Naive B cell (primary cell): ENCODE measurements around the gene NT5C1A. TPM values are rescaled to one million over a fixed set of nuclear protein-coding genes. Genes with fewer than 3 reads are reported as not detected.

ENCODE experiments used
- ATAC-seq, 2 donors: fragments of 150-1000 bp; cut with Tn5 transposase; 2 replicates each; pipeline ENCODE4 v1.10.0; 2021; ENCODE audit warnings: low read depth in 2 of 2, mild to moderate bottlenecking in 2 of 2, moderate library complexity in 2 of 2
- DNase-seq: peaks from one replicate; pipeline ENCODE4 v3.0.0; 2022
- H3K27ac Mint-ChIP-seq, 6 donors: one replicate each; pipeline ENCODE4 v1.8.0; 2020 to 2022; ENCODE audit warnings: mild to moderate bottlenecking in 6 of 6, mixed read lengths in 6 of 6, moderate library complexity in 5 of 6, inconsistent platforms in 2 of 6
- H3K27me3 Mint-ChIP-seq, 3 donors: one replicate each; pipeline ENCODE4 v1.8.0; 2021 to 2022; ENCODE audit warnings: mixed read lengths in 3 of 3, mild to moderate bottlenecking in 1 of 3
- H3K36me3 Mint-ChIP-seq, 2 donors: one replicate each; pipeline ENCODE4 v1.8.0; 2020 to 2022; ENCODE audit warnings: mixed read lengths in 2 of 2, inconsistent platforms in 1 of 2, mild to moderate bottlenecking in 1 of 2
- H3K4me1 Mint-ChIP-seq, 3 donors: one replicate each; pipeline ENCODE4 v1.8.0; 2020 to 2022; ENCODE audit warnings: mixed read lengths in 3 of 3, inconsistent platforms in 1 of 3, mild to moderate bottlenecking in 1 of 3, moderate library complexity in 1 of 3
- H3K4me3 Mint-ChIP-seq, 8 donors: one replicate each; pipeline ENCODE4 v1.8.0; 2020 to 2022; ENCODE audit warnings: mild to moderate bottlenecking in 8 of 8, mixed read lengths in 8 of 8, moderate library complexity in 8 of 8, inconsistent platforms in 2 of 8
- H3K9me3 Mint-ChIP-seq, 7 donors: one replicate each; pipeline ENCODE4 v1.8.0; 2020 to 2022; ENCODE audit warnings: mixed read lengths in 7 of 7, mild to moderate bottlenecking in 5 of 7, inconsistent platforms in 2 of 7, moderate library complexity in 1 of 7
- polyA plus RNA-seq, 6 donors: library from polyadenylated mRNA; unstranded; fragments of 300-500 nt; fragmentation: Illumina TruSeq; gene quantifications; one replicate each; pipeline ENCODE4 v1.2.3, GENCODE V29; 2021; ENCODE audit warnings: low read depth in 6 of 6

Gene NT5C1A
- polyA plus RNA-seq, 6 donors from 2014 or later: not detected

DNA sequence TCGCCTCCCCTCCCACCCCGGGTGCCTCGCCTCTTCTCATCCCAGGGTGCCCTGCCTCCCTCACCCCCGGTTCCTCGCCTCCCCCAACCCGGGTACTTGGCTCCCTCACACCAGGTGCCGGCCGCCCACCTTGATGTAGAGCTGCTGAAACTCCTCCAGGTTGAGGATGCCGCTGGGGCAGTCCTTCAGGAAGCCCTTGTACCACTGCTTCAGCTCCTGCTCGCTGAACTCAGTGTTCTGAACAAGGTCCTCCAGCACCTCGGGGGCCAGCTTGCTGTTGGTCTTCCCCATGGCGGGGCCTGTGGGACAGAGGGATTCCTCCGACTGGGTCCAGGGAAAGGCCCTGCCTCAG is 12.4 kb upstream of the NT5C1A start:
- H3K27ac Mint-ChIP-seq: no peak overlapping the region
- H3K27me3 Mint-ChIP-seq: peaks cover 65 to 83% (median 82%) of the 10 kb centered on the region in 3 donors
- no peak for ATAC-seq
- peaks cover 0 to 7% (median 4%) of the 10 kb centered on the region in 3 donors for H3K4me1 Mint-ChIP-seq
- peaks cover 0 to 11% (median 4%) of the 10 kb centered on the region in 7 donors for H3K9me3 Mint-ChIP-seq
- H3K36me3 Mint-ChIP-seq: peaks cover 0 to 17% of the 10 kb centered on the region in 2 donors
- peak overlapping the region in 4 of 8 donors; percentile 14 to 86 (median 46) for H3K4me3 Mint-ChIP-seq
- no peak for DNase-seq

- no peak for DNase-seq
- peak in 1 of 2 donors; percentile 12 for ATAC-seq
- peaks cover 64 to 83% (median 76%) of the 10 kb centered on the region in 3 donors for H3K27me3 Mint-ChIP-seq
- H3K27ac Mint-ChIP-seq: no peak overlapping the region
- peaks cover 0 to 7% (median 4%) of the 10 kb centered on the region in 3 donors for H3K4me1 Mint-ChIP-seq
- H3K9me3 Mint-ChIP-seq: peaks cover 0 to 12% (median 4%) of the 10 kb centered on the region in 7 donors
- peaks cover 0 to 17% of the 10 kb centered on the region in 2 donors for H3K36me3 Mint-ChIP-seq
- peak overlapping the region in 4 of 8 donors; percentile 14 to 59 (median 38) for H3K4me3 Mint-ChIP-seq
Observed at GRCh38 chr1:39683591-39684312, 11.8 kb upstream of the NT5C1A start.

- Mint-ChIP-seq H3K27me3 (peaks cover 48 to 70% (median 59%) of the 10 kb centered on the region in 3 donors), H3K9me3 (peaks cover 0 to 12% (median 4%) of the 10 kb centered on the region in 7 donors), H3K27ac (no peak overlapping the region), H3K4me3 (peak overlapping the region in 1 of 8 donors; percentile 65), H3K36me3 (peaks cover 0 to 17% of the 10 kb centered on the region in 2 donors), H3K4me1 (peaks cover 0 to 7% (median 4%) of the 10 kb centered on the region in 3 donors)
- DNase-seq: no peak
- ATAC-seq: no peak
Observed at GRCh38 chr1:39681999-39682398, 10.1 kb upstream of the NT5C1A start.

GRCh38 chr1:39681294-39681693 is 9.4 kb upstream of the NT5C1A start:
- Mint-ChIP-seq H3K27ac (no peak overlapping the region), H3K9me3 (peaks cover 0 to 11% (median 3%) of the 10 kb centered on the region in 7 donors), H3K27me3 (peaks cover 51 to 63% (median 52%) of the 10 kb centered on the region in 3 donors), H3K36me3 (peaks cover 0 to 13% of the 10 kb centered on the region in 2 donors), H3K4me1 (peaks cover 0 to 7% (median 4%) of the 10 kb centered on the region in 3 donors), H3K4me3 (no peak overlapping the region)
- no peak for DNase-seq
- no peak for ATAC-seq

- Mint-ChIP-seq H3K4me1 (peaks cover 0 to 7% (median 4%) of the 10 kb centered on the region in 3 donors), H3K36me3 (peaks cover 0 to 10% of the 10 kb centered on the region in 2 donors), H3K27me3 (peaks cover 48 to 59% (median 49%) of the 10 kb centered on the region in 3 donors), H3K4me3 (no peak overlapping the region), H3K27ac (no peak overlapping the region), H3K9me3 (peaks cover 0 to 9% (median 3%) of the 10 kb centered on the region in 7 donors)
- DNase-seq (no peak), ATAC-seq (no peak)
Observed at GRCh38 chr1:39680751-39681150, 8.8 kb upstream of the NT5C1A start.

DNA sequence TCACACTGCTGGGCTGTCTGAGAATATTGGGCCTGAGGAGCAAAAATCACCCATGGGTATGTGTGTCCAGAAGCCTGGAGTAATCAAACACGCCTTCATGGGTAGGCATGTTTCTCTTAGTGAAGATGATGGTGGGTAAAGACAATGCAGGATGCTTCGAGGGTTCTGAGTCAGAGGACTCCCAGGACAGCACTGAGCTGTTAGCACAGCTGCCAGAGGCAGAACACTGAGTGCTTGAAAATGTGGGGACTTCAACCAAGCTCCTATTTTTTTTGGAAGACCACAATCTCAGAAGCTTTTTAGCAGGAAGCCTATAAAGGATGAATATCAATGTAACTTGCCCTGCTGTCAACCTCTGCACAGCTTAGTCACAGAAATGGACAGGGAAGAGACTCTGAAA is 7.9 kb upstream of the NT5C1A start:
- peaks cover 0 to 5% of the 10 kb centered on the region in 2 donors for H3K36me3 Mint-ChIP-seq
- ATAC-seq (no peak), DNase-seq (no peak)
- H3K4me1 Mint-ChIP-seq: peaks cover 0 to 4% (median 3%) of the 10 kb centered on the region in 3 donors
- no peak overlapping the region for H3K4me3 Mint-ChIP-seq
- no peak overlapping the region for H3K27ac Mint-ChIP-seq
- peaks cover 0 to 9% (median 2%) of the 10 kb centered on the region in 7 donors for H3K9me3 Mint-ChIP-seq
- H3K27me3 Mint-ChIP-seq: peaks cover 43 to 55% (median 45%) of the 10 kb centered on the region in 3 donors

DNA sequence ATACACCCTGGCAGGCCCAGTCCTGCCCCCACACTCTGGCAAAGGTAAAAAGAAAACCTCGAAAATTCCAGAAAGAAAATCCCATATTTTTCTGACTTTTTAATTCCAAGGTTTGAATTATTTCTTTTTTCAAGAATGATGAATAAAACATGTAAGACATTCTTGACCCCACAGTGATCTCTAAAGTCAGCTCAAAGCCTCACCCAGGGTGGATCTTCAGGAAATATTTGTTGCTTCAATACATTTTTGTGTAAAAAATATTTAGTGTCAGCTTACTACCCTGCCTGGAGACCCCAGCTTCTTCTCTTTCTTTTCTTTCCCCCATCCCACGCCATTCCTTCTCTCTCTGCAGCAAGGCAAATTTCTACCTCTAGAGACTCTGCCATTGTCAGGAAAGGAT is 7.0 kb upstream of the NT5C1A start:
- Mint-ChIP-seq H3K36me3 (no peaks in the 10 kb centered on the region), H3K9me3 (peaks cover 0 to 9% (median 1%) of the 10 kb centered on the region in 7 donors), H3K27ac (no peak overlapping the region), H3K4me1 (no peaks in the 10 kb centered on the region), H3K27me3 (peaks cover 45 to 56% (median 46%) of the 10 kb centered on the region in 3 donors), H3K4me3 (no peak overlapping the region)
- no peak for DNase-seq
- no peak for ATAC-seq

DNA sequence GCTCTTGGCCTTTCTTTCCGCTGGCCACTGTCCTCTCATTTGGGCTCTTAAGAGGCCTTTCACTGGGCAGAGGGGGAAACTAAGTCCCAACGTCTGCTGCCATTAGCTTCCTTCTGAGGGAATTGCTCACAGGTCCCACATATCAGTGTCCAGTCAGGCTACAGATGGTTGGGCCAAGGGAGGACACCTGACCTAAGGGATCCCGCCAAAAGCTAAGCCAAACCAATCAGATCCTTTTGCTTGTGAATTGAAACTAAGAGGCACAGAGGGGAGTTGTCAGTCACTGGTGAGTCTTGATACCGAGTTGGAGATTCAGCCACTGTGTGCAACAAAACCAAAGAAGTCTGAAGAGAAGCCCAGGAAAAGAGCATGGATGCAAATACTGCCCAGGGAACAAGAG is 5.7 kb upstream of the NT5C1A start:
- peaks cover 0 to 5% (median 1%) of the 10 kb centered on the region in 7 donors for H3K9me3 Mint-ChIP-seq
- ATAC-seq (no peak), DNase-seq (no peak)
- no peak overlapping the region for H3K27ac Mint-ChIP-seq
- H3K4me3 Mint-ChIP-seq: no peak overlapping the region
- peaks cover 0 to 2% (median 0%) of the 10 kb centered on the region in 3 donors for H3K4me1 Mint-ChIP-seq
- H3K27me3 Mint-ChIP-seq: peaks cover 47 to 58% (median 54%) of the 10 kb centered on the region in 3 donors
- no peaks in the 10 kb centered on the region for H3K36me3 Mint-ChIP-seq

DNA sequence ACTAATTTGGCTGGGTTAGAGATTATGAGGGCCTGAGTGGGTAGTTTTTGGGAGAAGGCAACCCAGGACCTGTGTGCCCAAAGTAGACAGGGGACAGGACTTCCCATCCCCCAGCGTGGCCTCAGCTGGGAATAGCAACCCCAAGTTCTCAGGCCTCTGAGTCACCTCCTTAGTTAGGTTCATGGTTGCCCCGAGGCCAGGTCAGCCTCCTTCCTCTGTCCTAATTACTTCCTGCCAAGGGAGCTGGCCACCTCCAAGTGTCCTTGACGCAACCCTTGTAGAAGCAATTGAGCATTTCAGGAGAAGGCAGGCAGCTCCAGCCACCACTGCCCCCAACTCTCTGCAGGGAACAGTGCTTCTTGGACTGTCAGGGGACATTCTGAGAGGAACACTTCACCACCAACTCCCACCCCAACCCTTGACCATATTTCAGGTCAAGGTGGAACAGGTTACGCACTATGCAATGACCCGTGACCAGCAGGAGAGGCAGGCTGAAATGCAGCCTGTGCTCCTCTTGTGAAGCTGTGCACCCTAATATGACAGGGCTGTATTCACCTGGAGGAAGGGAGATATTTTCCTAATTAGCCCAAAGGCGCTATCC is 5.1 kb upstream of the NT5C1A start:
- H3K27me3 Mint-ChIP-seq: peaks cover 43 to 58% (median 51%) of the 10 kb centered on the region in 3 donors
- no peak for ATAC-seq
- H3K27ac Mint-ChIP-seq: no peak overlapping the region

DNA sequence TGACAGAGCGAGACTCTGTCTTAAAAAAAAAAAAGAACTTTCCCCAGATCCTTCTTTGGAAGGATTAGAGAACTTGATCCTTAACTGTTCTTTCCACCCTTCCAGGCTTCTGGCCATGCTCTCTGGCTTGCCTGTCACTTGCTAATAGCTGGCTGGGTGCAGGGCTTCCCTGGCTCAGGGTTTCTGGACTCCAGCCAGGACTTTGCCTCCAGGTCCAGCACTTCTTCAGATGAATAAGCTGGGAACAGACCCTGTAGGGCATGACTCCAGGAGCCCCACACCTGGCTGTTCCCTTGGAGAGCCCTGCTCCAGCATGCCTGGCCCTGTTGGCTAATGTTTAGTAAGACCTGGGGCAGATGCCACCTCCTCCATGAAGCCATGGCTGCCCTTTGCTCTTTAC is 3.3 kb upstream of the NT5C1A start:
- no peaks in the 10 kb centered on the region for H3K36me3 Mint-ChIP-seq
- no peak for ATAC-seq

More for the DNA sequence above, 5.1 kb upstream of the NT5C1A start:
- H3K36me3 Mint-ChIP-seq: no peaks in the 10 kb centered on the region
- DNase-seq: no peak
- H3K4me3 Mint-ChIP-seq: no peak overlapping the region
- peaks cover 0 to 5% (median 1%) of the 10 kb centered on the region in 7 donors for H3K9me3 Mint-ChIP-seq
- H3K4me1 Mint-ChIP-seq: peaks cover 0 to 5% (median 3%) of the 10 kb centered on the region in 3 donors

DNA sequence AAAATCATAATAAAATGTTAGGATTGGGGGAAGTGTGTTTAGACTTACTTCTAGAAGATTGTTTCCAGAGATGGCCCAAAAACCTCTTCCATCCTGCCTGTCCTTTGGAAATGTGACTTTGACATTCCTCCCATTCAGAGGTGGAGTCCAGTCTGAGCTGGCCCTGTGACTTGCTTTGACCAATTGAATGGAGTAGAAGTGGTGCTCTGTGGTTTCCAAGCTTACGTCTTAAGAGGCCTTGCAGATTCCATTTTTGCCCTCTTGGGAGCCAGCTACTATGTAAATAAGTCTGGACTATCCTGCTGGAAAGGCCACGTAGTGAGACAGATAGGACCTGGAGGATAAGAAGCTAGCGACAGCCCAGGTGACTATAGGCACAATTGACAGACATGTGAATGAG is 1.3 kb upstream of the NT5C1A start:
- Mint-ChIP-seq H3K27ac (no peak overlapping the region), H3K27me3 (peaks cover 40 to 54% (median 51%) of the 10 kb centered on the region in 3 donors), H3K4me1 (peaks cover 0 to 8% (median 3%) of the 10 kb centered on the region in 3 donors), H3K4me3 (peak overlapping the region in 1 of 8 donors; percentile 19), H3K36me3 (peaks cover 0 to 3% of the 10 kb centered on the region in 2 donors), H3K9me3 (peaks cover 0 to 4% (median 0%) of the 10 kb centered on the region in 7 donors)
- DNase-seq (no peak), ATAC-seq (no peak)

More for the DNA sequence above, 3.3 kb upstream of the NT5C1A start:
- Mint-ChIP-seq H3K27me3 (peaks cover 41 to 54% (median 42%) of the 10 kb centered on the region in 3 donors), H3K4me3 (no peak overlapping the region), H3K4me1 (peaks cover 0 to 8% (median 3%) of the 10 kb centered on the region in 3 donors), H3K27ac (peak overlapping the region in 1 of 6 donors; percentile 68), H3K9me3 (peaks cover 0 to 5% (median 1%) of the 10 kb centered on the region in 7 donors)
- no peak for DNase-seq

- Mint-ChIP-seq H3K4me3 (peak overlapping the region in 5 of 8 donors; percentile 27 to 77 (median 32)), H3K27ac (peak overlapping the region in 1 of 6 donors; percentile 21), H3K36me3 (peaks cover 0 to 3% of the 10 kb centered on the region in 2 donors), H3K27me3 (peaks cover 43 to 55% (median 53%) of the 10 kb centered on the region in 3 donors), H3K4me1 (peaks cover 0 to 8% (median 3%) of the 10 kb centered on the region in 3 donors), H3K9me3 (peaks cover 0 to 2% (median 0%) of the 10 kb centered on the region in 7 donors)
- DNase-seq (no peak), ATAC-seq (no peak)
Observed at GRCh38 chr1:39672551-39672947, 642 bp upstream of the NT5C1A start.

DNA sequence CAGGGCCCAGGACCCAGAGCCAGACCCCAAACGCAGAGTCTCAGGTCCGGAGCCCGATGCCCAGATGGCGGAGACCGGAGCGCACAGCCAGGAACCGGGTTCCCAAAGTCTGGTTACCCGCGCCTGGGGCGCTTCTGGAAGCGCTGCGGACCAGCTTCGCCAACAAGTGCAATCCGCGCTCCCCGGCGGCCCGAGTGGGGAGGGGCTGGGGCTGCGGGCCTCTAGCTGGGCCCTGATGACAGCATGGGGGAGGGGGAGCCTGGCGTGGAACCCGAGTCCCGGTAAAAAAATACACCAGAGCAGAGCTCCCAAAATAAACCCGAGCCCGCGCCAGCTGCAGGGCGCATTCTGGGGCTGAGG is 494 bp downstream of the NT5C1A start:
- H3K27ac Mint-ChIP-seq: no peak overlapping the region
- H3K36me3 Mint-ChIP-seq: peaks cover 0 to 3% of the 10 kb centered on the region in 2 donors
- H3K27me3 Mint-ChIP-seq: peaks cover 45 to 60% (median 55%) of the 10 kb centered on the region in 3 donors
- ATAC-seq (no peak), DNase-seq (no peak)
- H3K9me3 Mint-ChIP-seq: peaks cover 0 to 2% (median 0%) of the 10 kb centered on the region in 7 donors
- H3K4me1 Mint-ChIP-seq: peaks cover 0 to 8% (median 3%) of the 10 kb centered on the region in 3 donors
- H3K4me3 Mint-ChIP-seq: peak overlapping the region in 1 of 8 donors; percentile 55
